DMS114 treated with DMSO at 0.1 percent for 48 hours (cell line): Measurements from ENCODE around the gene CFAP97.
"Not testable (repeated sequence)": the region's sequence is repeated elsewhere in the genome, so short reads cannot be mapped to it uniquely, and the experiment has no call there.

Experiments used
- DNase-seq: peaks from one replicate; lab custom pipeline; 2025; ENCODE audit not compliant: unreplicated experiment; lab: John Stamatoyannopoulos, UW

Gene CFAP97

GRCh38 chr4:185201977-185202962 lies 1.5 kb downstream of the CFAP97 start:
- no peak for DNase-seq

- not testable (repeated sequence) for DNase-seq
Observed at GRCh38 chr4:185198189-185198588, 5.6 kb downstream of the CFAP97 start.

- DNase-seq: no peak
Observed at GRCh38 chr4:185196437-185196836, 7.4 kb downstream of the CFAP97 start.

- DNase-seq: no peak
Observed at GRCh38 chr4:185194924-185195888, 8.6 kb downstream of the CFAP97 start.

- no peak for DNase-seq
Observed at GRCh38 chr4:185192059-185192458, 11.7 kb downstream of the CFAP97 start.

- DNase-seq: no peak
Observed at GRCh38 chr4:185190306-185190856, 13.4 kb downstream of the CFAP97 start.

- no peak for DNase-seq
Observed at GRCh38 chr4:185189606-185190305, 14.0 kb downstream of the CFAP97 start.

- DNase-seq: no peak
Observed at GRCh38 chr4:185186769-185187168, 17.0 kb downstream of the CFAP97 start.

- peak; percentile 65 for DNase-seq
Observed at GRCh38 chr4:185183622-185184281, 20.0 kb downstream of the CFAP97 start.

GRCh38 chr4:185182239-185182638 lies 21.6 kb downstream of the CFAP97 start:
- DNase-seq: no peak

GRCh38 chr4:185179488-185179887 lies 24.3 kb downstream of the CFAP97 start:
- no peak for DNase-seq

GRCh38 chr4:185171373-185172071 lies 32.3 kb downstream of the CFAP97 start:
- no peak for DNase-seq

- no peak for DNase-seq
Observed at GRCh38 chr4:185167234-185167633, 36.6 kb downstream of the CFAP97 start.

GRCh38 chr4:185165605-185166063 lies 38.2 kb downstream of the CFAP97 start:
- DNase-seq: no peak

- DNase-seq: no peak
Observed at GRCh38 chr4:185151296-185151695, 52.5 kb downstream of the CFAP97 start.

GRCh38 chr4:185149392-185149791 lies 54.4 kb downstream of the CFAP97 start:
- no peak for DNase-seq

GRCh38 chr4:185145572-185145971 lies 58.2 kb downstream of the CFAP97 start:
- no peak for DNase-seq

GRCh38 chr4:185144601-185145240 lies 59.1 kb downstream of the CFAP97 start:
- DNase-seq: no peak

GRCh38 chr4:185143601-185143969 lies 60.2 kb downstream of the CFAP97 start:
- no peak for DNase-seq
